ENCODE data around the gene CALD1.

CALD1 gene

DNA sequence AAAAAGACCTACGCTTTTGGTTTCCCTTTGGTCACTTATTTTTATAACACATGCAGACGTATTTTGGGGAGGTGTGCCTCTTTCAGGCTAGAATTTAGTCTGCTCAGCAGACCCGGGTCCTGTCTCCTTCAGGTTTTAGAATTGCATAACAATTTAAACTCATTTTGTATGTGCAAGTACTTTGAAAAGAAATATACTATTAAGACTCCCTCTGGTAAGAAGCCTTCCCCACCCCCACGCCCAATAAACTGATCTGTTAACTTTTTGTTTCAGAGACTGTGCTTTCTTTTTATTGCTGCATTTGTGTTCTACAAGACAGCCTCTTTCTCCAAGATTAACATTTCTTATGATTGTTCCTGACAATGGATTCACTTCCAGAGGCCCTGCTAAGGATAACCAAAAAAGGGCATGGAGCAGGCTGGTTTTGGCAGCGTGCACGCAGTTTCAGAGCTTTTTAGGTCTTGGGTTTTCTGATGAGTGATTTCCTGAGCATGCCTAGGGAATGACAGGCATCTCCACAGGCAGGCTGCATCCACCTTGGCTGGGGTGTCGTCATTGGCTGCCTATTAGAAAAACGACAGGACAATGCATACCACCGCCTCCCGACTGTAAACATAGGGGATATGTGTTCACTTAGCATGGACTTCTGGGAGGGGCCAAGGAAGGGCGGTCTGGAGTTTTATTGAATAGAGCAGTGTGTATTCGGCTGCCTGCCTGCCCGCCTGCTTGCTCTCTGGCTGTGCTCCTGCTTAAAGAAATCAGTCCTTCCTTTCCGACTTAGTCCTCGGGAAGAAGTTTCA lies at the start of gene CALD1:
Gene CALD1 (plus strand): TSS at position 694 of the 800 bp plus-strand sequence. CDS start 88,100 bp downstream, outside the sequence.
- DNase-seq = no peak

DNA sequence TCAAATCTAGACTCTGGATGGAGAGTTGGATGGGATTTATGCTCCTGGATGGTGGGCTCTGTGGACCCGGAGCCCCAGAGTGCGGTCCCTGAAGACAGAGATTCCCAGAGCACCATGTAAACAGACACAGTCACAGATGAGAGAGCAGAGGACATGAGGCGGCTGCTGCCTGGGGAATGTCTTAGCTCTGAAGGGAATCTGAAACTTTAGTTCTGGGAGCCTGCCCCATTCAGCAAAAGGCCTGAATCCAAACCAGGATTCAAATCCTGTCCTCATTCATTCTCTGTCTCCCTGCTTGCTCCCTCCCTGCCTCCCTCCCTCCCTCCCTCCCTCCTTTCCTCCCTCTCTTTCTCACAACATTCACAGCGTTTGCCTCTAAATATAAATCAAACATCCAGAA lies 49.5 kb upstream of the CALD1 start:
- no peak for DNase-seq

- DNase-seq = no peak
Measured at GRCh38 chr7:134730411-134730829, 49.0 kb upstream of the CALD1 start.

DNA sequence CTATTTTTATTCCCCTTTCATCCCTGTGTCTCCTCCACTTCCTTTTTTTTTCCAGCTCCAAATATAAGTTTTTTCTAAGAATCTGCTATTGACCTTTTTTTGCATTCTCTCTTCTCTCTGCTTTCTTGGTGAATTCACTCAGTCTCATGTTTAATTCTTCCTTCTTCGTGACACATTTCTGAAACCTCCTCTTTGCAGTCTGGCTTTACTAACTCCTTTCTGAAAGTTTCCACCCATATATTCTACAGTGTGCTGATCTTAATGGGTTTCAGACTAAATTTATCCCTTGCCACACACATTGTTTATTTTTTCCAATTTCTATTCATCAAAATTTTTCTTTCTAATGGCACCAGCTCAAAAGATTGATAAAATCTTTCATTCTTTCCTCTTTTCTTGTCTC lies 47.8 kb upstream of the CALD1 start:
- no peak for DNase-seq

DNA sequence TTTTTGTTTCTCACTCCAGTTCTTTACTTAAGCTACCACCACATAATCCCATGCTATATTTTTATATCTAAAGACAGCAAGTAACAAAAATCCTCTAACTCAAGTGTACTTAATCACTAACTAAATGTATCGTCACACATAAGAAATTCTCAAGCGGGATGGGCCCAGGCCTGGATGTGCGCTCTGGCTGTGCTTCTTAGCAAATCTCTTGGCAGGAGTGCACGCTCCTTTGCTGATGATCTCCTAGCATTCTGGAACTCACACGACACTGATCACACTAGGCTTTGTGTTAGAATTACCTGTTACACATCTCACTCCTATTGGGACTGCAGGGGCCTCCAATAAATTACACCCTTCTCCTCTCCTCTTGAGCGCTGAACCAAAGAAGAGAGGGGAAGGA lies 46.7 kb upstream of the CALD1 start:
- DNase-seq = no peak

- no peak for DNase-seq
Measured at GRCh38 chr7:134736381-134736780, 43.1 kb upstream of the CALD1 start.

GRCh38 chr7:134737566-134738345 lies 41.7 kb upstream of the CALD1 start:
- no peak for DNase-seq

- DNase-seq = no peak
Measured at GRCh38 chr7:134739362-134739761, 40.1 kb upstream of the CALD1 start.

GRCh38 chr7:134740376-134740775 lies 39.1 kb upstream of the CALD1 start:
- DNase-seq = no peak

DNA sequence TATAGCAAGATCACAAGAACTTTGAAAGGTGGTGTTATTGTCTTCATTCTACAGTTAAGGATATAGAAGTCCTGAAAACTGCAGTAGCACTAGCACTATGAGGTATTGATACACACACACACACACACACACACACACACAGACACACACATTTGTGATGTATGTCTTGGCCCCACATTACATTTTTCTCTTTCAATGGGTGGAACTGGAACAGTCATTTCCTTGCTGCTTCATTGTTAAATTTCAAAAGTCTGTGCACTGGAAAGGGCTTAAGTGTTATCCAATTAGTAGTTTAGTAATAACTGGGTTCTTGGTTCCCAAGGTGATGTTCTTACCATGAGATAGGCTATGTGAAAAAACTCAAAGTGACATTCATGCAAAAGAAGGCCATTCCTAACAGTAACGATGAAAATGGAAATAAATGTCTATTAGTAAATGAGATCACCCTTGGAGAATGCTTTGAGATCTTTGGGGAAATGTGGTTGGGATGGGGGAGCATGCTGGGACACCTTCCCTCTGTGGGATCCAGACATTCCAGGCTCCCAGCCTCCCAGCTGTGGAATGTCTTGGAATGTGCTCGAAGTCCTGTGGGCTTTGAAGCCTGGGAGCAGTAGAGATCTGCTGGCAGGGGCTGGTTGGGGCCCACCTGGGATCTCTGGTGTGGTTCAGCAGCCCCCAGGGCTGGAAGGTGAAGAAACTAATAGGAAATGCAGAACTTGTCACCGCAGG lies 37.4 kb upstream of the CALD1 start:
- no peak for DNase-seq

DNA sequence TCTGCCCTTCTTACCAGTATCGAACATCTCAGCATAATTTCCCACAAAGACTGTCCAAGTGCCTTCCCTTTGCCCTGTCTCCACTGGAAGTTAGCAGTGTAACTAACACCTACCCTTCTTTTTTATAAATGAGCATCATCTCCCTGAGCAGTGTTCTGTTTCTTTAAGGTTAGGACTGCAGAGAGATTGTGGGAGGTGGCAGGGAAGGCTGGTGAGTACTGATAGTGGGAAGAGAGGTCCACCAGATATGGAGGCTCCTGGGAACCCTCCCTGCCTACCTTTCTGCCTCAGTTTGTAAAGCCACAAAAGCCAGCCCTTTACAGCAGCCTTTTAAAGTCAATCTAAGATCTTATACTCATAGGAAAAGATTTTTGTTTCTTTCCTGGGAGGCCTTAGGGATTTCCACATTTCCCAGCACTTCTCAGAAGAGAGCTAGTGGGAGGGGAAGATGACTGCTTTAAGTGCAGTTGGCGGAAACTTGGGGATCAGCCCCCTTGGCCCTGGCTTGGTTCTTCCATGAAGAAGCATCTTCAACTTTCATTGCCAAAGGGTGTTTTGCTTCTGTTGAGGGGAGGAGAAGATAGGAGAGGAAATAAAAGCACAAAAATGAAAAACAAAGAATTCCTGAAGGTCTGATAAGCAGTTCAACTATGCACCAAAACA lies 36.6 kb upstream of the CALD1 start:
- DNase-seq = no peak

GRCh38 chr7:134744569-134744968 lies 34.9 kb upstream of the CALD1 start:
- no peak for DNase-seq

GRCh38 chr7:134747326-134747725 lies 32.1 kb upstream of the CALD1 start:
- DNase-seq = no peak

- DNase-seq = peak; percentile 58
Measured at GRCh38 chr7:134750083-134751062, 29.1 kb upstream of the CALD1 start.

DNA sequence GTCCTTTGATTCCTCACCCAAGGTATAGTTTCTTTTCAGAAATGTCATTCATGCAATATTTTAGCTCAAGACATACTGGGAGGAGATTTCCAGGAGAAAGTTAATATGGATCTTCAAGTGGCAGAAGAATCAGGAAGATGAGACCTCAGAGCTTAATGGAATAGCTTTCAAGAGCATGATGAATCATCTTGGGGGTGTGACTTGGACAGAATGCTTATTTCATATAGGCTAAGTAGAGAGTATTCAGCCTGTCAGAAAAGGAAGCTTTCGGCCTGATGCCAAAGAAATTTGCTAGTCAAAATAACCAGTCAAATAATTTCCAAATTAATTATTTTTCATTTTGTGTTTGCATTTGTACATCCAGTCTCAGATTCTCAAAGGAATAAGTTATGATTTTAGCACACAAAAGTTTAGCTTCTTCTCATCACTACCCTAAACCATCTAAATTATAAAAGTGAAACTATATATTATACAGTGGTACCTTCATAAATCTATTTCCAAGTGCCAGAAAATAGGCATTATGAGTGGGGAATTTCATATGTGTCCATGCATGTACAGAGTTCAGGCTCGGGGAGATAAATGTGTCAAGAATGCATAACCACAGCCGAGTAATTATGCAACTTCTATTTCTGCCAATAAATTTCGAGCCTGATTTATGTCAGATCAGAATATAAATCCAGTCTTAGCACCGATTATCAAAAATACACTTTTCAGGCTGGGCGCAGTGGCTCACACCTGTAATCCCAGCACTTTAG lies 27.3 kb upstream of the CALD1 start:
- no peak for DNase-seq

DNA sequence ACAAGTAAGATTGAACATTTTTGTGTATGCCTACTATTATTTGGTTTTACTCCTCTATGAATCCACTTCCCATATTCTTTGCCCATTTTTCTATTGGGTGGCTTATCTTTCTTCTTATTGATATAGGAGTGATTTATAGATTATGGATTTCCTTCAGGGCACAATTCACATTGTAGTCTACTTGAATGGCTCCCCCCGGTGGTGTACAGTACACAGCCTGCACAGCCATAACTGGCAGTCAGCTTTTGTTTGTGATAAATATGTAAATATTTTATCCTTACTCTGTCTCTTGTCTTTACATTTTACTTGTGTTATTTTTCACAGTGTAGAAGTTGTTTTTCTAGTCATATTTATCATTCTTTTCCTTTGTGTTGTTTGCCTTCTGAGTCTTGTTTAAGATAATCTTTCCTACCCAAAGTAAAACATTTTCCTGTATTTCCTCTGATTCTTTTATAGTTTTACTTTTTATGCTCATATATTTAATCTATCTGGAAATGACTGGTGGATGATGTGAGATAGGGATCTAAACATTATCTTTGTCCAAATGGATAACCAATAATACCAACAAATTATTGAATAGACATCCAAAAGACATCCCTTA lies 23.9 kb upstream of the CALD1 start:
- peak; percentile 22 for DNase-seq

DNA sequence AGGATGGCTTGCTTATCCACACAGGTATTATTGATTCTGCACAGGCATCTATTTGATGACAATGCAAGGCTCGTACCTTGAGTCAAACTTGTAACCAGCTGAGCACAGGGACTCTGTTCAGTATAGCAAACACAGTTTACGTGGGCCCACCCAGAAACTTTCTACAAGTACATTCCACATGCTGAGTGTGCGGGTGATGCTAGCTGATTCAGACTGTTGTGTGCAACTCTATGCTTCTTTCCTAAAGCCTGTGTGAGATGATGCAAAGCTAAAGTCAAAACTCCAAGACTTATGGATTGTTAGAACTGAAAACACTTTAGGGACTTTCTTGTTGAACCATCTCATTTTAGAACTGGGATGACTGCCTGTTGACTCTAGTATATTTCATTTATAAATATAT lies 21.5 kb upstream of the CALD1 start:
- DNase-seq = no peak

- DNase-seq = no peak
Measured at GRCh38 chr7:134758981-134759380, 20.5 kb upstream of the CALD1 start.

DNA sequence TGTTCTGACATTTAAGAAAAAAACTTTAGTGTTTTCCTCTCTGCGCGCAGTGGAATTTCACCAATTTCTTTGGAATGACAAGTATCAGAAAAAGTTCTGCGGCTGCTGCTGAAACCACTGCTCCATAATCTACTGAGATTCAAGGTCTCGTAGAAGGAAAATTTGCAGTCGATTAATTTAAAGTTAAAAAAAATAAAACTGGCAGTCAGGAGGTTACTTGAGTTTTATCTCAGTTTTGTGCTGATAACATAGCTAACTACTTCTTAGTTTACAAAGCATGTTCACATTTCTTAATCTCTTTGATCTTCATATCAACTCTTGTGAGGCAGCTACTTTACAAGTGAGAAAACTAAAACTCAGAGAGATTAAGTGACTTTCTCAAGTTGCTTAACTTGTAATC lies 18.2 kb upstream of the CALD1 start:
- no peak for DNase-seq

DNA sequence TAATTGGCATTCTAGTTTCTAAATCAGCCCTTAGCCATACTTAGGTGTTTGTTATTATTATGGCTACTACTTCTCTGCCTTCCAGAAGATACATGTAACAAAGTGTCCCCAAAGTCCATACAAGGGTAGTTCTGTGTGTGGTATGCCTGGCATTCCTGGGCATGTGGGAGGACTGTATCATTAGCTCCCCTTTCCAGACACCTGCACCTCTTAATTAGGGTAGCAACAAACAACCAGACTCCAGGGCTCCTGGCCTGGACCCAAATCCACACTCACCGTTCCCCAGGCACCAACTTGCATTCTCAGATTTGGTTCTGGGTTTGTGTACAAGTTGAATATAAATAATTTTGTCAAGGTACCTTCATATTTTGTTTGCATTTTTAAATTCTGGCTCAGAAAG lies 15.5 kb upstream of the CALD1 start:
- no peak for DNase-seq

- no peak for DNase-seq
Measured at GRCh38 chr7:134764365-134764764, 15.1 kb upstream of the CALD1 start.

Measured in activated T-cell treated with anti-CD3 and anti-CD28 coated beads for 4 hours (primary cell).